ENCODE measurements around the gene PTPN3.

GRCh38 chr9:109499093-109499630 lies 1.1 kb upstream of the PTPN3 start:
- TF ChIP-seq SP1 (IDR thresholded peaks at IDR 0.05; ENCODE audit: low read depth) (no peak), POLR2A (IDR thresholded peaks at IDR 0.05; ENCODE audit: borderline replicate concordance, extremely low read depth, insufficient read depth, insufficient read length) (no peak)

Data from HCT116 (cell line).